CD4-positive, alpha-beta T cell (primary cell): Measurements from ENCODE around the gene EPB41L3. TPM values are rescaled to one million over a fixed set of nuclear protein-coding genes. Genes with fewer than 3 reads are reported as not detected.

ENCODE experiments used
- ATAC-seq: fragments of 200-7000 bp; cut with Tn5 transposase; one replicate; pipeline ENCODE4 v1.10.0; 2022; ENCODE audit warnings: mild to moderate bottlenecking; ENCODE audit not compliant: poor library complexity
- CTCF ChIA-PET: fragments of 350-600 bp; sonication (Branson Sonifier 250); formaldehyde crosslinking; loops from one replicate; lab custom pipeline; 2021; ENCODE audit warnings: antibody characterized with exemption, inconsistent platforms; lab: Charles Lee
- POLR2A ChIA-PET: fragments of 350-600 bp; sonication (Branson Sonifier 250); formaldehyde crosslinking; loops from one replicate; lab custom pipeline; 2021; ENCODE audit warnings: antibody characterized with exemption, inconsistent platforms; lab: Charles Lee
- DNase-seq, 14 experiments: peaks; one replicate each; pipeline ENCODE4 v3.0.0-alpha.2; 2013 to 2020; ENCODE audit warnings: mixed read lengths in 2 of 14
- H3K27ac ChIP-seq, 2 donors: one replicate each; pipeline versions ENCODE4 v1.5.1 to v1.7.0; 2013; ENCODE audit warnings: low read length in 2 of 2, low read depth in 1 of 2, mild to moderate bottlenecking in 1 of 2
- H3K27me3 ChIP-seq, 2 experiments: 1 replicate in 1 of 2; 2 replicates in 1 of 2; pipeline versions ENCODE4 v1.6.1 to v1.7.0; 2013; ENCODE audit warnings: low read length in 2 of 2, control low read depth in 1 of 2, mild to moderate bottlenecking in 1 of 2, moderate library complexity in 1 of 2; ENCODE audit not compliant: insufficient read depth in 2 of 2, control insufficient read depth in 1 of 2
- H3K36me3 ChIP-seq: one replicate; pipeline ENCODE4 v1.6.1; 2013; ENCODE audit warnings: low read length, control low read depth; ENCODE audit not compliant: insufficient read depth
- H3K4me1 ChIP-seq: one replicate; pipeline ENCODE4 v1.6.1; 2013; ENCODE audit warnings: low read length, control low read depth; ENCODE audit not compliant: insufficient read depth
- H3K4me3 ChIP-seq: one replicate; pipeline ENCODE4 v1.5.1; 2013; ENCODE audit warnings: mild to moderate bottlenecking, low read length, moderate library complexity
- H3K9me3 ChIP-seq, 2 experiments: 1 replicate in 1 of 2; 2 replicates in 1 of 2; pipeline versions ENCODE4 v1.6.1 to v1.7.0; 2013; ENCODE audit warnings: low read length in 2 of 2, mild to moderate bottlenecking in 2 of 2, control low read depth in 1 of 2, moderate library complexity in 1 of 2; ENCODE audit not compliant: control insufficient read depth in 1 of 2, insufficient read depth in 1 of 2
- H3K27ac Mint-ChIP-seq: one replicate; pipeline ENCODE4 v1.8.0; 2020; ENCODE audit warnings: mixed read lengths
- H3K27me3 Mint-ChIP-seq: one replicate; pipeline ENCODE4 v1.8.0; 2021; ENCODE audit warnings: mixed read lengths
- H3K36me3 Mint-ChIP-seq: one replicate; pipeline ENCODE4 v1.8.0; 2021; ENCODE audit warnings: low read depth, mixed read lengths
- H3K4me1 Mint-ChIP-seq: one replicate; pipeline ENCODE4 v1.8.0; 2021; ENCODE audit warnings: low read depth, mixed read lengths
- H3K4me3 Mint-ChIP-seq: one replicate; pipeline ENCODE4 v1.8.0; 2020; ENCODE audit warnings: mild to moderate bottlenecking, mixed read lengths
- H3K9me3 Mint-ChIP-seq: one replicate; pipeline ENCODE4 v1.8.0; 2020; ENCODE audit warnings: mixed read lengths
- intact Hi-C, 2 experiments: fragments of 100-400 bp; cut with DNase I in 1 of 2; cut with micrococcal nuclease in 1 of 2; formaldehyde crosslinking; loops; one replicate each; pipeline versions ENCODE4 v1.15.1 to v1.9.0; 2023 to 2025; cut with DNase I, micrococcal nuclease
- total RNA-seq, 174 experiments: library from RNA in 2 of 174; stranded (reverse) in 2 of 174; gene quantifications; one replicate each; pipeline ENCODE4 v1.2.3 and lab custom pipeline; 2021 to 2026
- TF ChIP-seq, protein P1 (sequence below): fragments of 200-600 bp; IDR thresholded peaks from one replicate; pipeline ENCODE4 v1.8.0; 2022; ENCODE audit warnings: antibody characterized with exemption, mild to moderate bottlenecking

Gene EPB41L3
- total RNA-seq, 2 experiments from 2014 or later: 10.9 to 11.2 TPM

DNA sequence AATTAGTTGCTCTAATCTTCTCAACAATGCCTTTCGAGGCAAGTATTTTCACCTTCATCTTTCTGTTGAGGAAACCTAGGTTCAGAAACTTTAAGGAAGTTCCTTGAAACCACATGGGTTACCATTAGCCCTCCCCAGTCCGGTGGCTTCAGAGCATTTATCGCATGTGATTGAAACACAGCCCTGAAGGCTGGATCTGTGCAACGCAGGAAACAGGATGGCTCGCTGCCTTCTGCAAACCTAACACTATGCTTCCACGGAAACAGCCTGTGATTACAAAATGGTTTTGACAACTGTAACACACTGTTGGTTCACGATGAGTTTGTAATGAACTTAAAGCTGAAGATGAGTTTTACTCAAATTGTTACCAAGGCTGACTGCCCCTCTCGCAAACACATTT is 68.5 kb downstream of the EPB41L3 start:
- DNase-seq: peak in 2 of 14 experiments; percentile 21 to 44
- no peaks in the 10 kb centered on the region for H3K9me3 ChIP-seq
- H3K4me3 Mint-ChIP-seq: no peak overlapping the region
- H3K27me3 ChIP-seq: no peaks in the 10 kb centered on the region
- no peaks in the 10 kb centered on the region for H3K4me1 ChIP-seq
- peaks cover 10% of the 10 kb centered on the region for H3K4me1 Mint-ChIP-seq
- H3K27ac ChIP-seq: no peak overlapping the region
- ChIA-PET CTCF (no interaction called here), POLR2A (interaction anchor here (1.3 kb wide), 2 partner anchors 18 to 180 kb away, joined by 3 to 4 read pairs; no protein-coding TSS in a partner anchor)
- no peak for ATAC-seq
- H3K27ac Mint-ChIP-seq: no peak overlapping the region
- TF ChIP-seq, protein P1, sequence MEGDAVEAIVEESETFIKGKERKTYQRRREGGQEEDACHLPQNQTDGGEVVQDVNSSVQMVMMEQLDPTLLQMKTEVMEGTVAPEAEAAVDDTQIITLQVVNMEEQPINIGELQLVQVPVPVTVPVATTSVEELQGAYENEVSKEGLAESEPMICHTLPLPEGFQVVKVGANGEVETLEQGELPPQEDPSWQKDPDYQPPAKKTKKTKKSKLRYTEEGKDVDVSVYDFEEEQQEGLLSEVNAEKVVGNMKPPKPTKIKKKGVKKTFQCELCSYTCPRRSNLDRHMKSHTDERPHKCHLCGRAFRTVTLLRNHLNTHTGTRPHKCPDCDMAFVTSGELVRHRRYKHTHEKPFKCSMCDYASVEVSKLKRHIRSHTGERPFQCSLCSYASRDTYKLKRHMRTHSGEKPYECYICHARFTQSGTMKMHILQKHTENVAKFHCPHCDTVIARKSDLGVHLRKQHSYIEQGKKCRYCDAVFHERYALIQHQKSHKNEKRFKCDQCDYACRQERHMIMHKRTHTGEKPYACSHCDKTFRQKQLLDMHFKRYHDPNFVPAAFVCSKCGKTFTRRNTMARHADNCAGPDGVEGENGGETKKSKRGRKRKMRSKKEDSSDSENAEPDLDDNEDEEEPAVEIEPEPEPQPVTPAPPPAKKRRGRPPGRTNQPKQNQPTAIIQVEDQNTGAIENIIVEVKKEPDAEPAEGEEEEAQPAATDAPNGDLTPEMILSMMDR: no peak
- peaks cover 23% of the 10 kb centered on the region for H3K27me3 Mint-ChIP-seq
- no peaks in the 10 kb centered on the region for H3K36me3 ChIP-seq
- peaks cover 4% of the 10 kb centered on the region for H3K36me3 Mint-ChIP-seq
- H3K4me3 ChIP-seq: no peak overlapping the region
- no peaks in the 10 kb centered on the region for H3K9me3 Mint-ChIP-seq
- intact Hi-C loops: no loop called here

DNA sequence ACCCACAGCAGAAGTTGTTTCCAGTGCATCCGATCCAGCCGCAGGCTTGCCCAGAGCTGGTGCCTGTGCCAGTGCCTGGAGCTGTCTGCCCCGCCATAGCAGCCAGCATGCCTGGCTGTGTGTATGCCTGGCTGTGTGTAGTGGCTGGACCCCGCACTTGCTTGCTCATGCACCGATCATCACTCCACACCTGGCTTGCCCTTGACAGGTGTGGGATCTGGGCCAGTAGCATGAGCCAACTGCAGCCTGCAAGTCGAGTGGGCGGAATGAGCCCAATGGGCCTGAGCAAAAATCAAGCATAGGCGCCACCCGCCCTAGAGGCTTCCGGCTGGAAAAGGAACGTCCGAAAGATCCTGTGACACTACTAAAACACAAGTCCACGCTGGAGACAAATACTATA is 74.5 kb downstream of the EPB41L3 start:
- no peaks in the 10 kb centered on the region for H3K9me3 Mint-ChIP-seq
- POLR2A ChIA-PET: interaction anchor here (0.6 kb wide), 1 partner anchor 24 kb away, joined by 3 read pairs; no protein-coding TSS in a partner anchor
- H3K36me3 Mint-ChIP-seq: no peaks in the 10 kb centered on the region
- CTCF ChIA-PET: no interaction called here
- ATAC-seq: no peak
- H3K27me3 Mint-ChIP-seq: peaks cover 8% of the 10 kb centered on the region
- no peak overlapping the region for H3K27ac ChIP-seq
- no peaks in the 10 kb centered on the region for H3K4me1 ChIP-seq
- H3K27me3 ChIP-seq: no peaks in the 10 kb centered on the region
- no peak for DNase-seq
- H3K4me3 ChIP-seq: no peak overlapping the region
- no peaks in the 10 kb centered on the region for H3K36me3 ChIP-seq
- peaks cover 12% of the 10 kb centered on the region for H3K4me1 Mint-ChIP-seq
- H3K4me3 Mint-ChIP-seq: no peak overlapping the region
- H3K27ac Mint-ChIP-seq: no peak overlapping the region
- intact Hi-C loops: loop anchor here in 1 of 2 experiments (10.0 kb wide), 1 partner anchor 425 kb away; the partner anchor contains the start of gene TMEM200C
- TF ChIP-seq, protein P1: no peak
- H3K9me3 ChIP-seq: no peaks in the 10 kb centered on the region

DNA sequence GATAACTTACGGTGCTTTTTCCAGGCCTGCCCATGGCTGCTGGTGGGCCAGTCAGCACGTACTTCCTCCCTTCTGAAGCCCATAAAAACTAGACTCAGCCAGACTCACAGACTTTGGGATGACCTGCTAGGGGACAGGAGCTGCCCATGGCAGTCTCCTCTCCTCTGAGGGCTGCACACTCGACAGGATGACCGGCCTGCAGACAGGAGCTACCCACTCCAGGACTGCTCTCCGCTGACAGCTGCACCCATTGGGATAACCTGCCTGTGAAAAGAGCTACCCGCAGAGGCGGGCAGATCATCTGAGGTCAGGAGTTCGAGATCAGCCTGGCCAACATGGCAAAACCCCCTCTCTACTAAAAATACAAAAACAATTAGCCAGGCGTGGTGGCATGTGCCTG is 75.4 kb downstream of the EPB41L3 start:
- peaks cover 19% of the 10 kb centered on the region for H3K4me1 Mint-ChIP-seq
- CTCF ChIA-PET: no interaction called here
- intact Hi-C loops: loop anchor here in 1 of 2 experiments (10.0 kb wide), 1 partner anchor 426 kb away; the partner anchor contains the start of gene TMEM200C
- no peaks in the 10 kb centered on the region for H3K27me3 ChIP-seq
- POLR2A ChIA-PET: no interaction called here
- no peaks in the 10 kb centered on the region for H3K36me3 Mint-ChIP-seq
- no peak overlapping the region for H3K27ac Mint-ChIP-seq
- H3K36me3 ChIP-seq: no peaks in the 10 kb centered on the region
- H3K27ac ChIP-seq: no peak overlapping the region
- H3K4me3 ChIP-seq: no peak overlapping the region
- no peak for DNase-seq
- TF ChIP-seq, protein P1: no peak
- H3K27me3 Mint-ChIP-seq: peaks cover 8% of the 10 kb centered on the region
- H3K4me3 Mint-ChIP-seq: no peak overlapping the region
- no peaks in the 10 kb centered on the region for H3K9me3 ChIP-seq
- H3K9me3 Mint-ChIP-seq: no peaks in the 10 kb centered on the region
- no peak for ATAC-seq
- no peaks in the 10 kb centered on the region for H3K4me1 ChIP-seq
